ENCODE data around the gene PAQR5.
"Not testable (repeated sequence)": the region's sequence is repeated elsewhere in the genome, so short reads cannot be mapped to it uniquely, and the experiment has no call there.

PAQR5 gene

GRCh38 chr15:69434238-69434637 lies 135.5 kb downstream of the PAQR5 start:
- DNase-seq = no peak

- no peak for DNase-seq
Observed at GRCh38 chr15:69434679-69435078, 136.0 kb downstream of the PAQR5 start.

- no peak for DNase-seq
Observed at GRCh38 chr15:69435985-69436384, 137.3 kb downstream of the PAQR5 start.

- no peak for DNase-seq
Observed at GRCh38 chr15:69436951-69437350, 138.2 kb downstream of the PAQR5 start.

- no peak for DNase-seq
Observed at GRCh38 chr15:69439623-69440022, 140.9 kb downstream of the PAQR5 start.

- DNase-seq = no peak
Observed at GRCh38 chr15:69443032-69443611, 144.4 kb downstream of the PAQR5 start.

GRCh38 chr15:69444686-69445085 lies 146.0 kb downstream of the PAQR5 start:
- DNase-seq = no peak

GRCh38 chr15:69446953-69447352 lies 148.2 kb downstream of the PAQR5 start:
- no peak for DNase-seq

- DNase-seq = not testable (repeated sequence)
Observed at GRCh38 chr15:69450221-69450620, 151.5 kb downstream of the PAQR5 start.

GRCh38 chr15:69450968-69451695 lies 152.4 kb downstream of the PAQR5 start:
- no peak for DNase-seq

- no peak for DNase-seq
Observed at GRCh38 chr15:69451951-69452691, 153.4 kb downstream of the PAQR5 start.

GRCh38 chr15:69452692-69453521 lies 154.2 kb downstream of the PAQR5 start, which contains the start of gene RPLP1:
Gene RPLP1 (plus strand): TSS chr15:69452818. CDS start chr15:69452949, 131 bp downstream.
- DNase-seq = peak; percentile 84

- no peak for DNase-seq
Observed at GRCh38 chr15:69454953-69455352, 156.2 kb downstream of the PAQR5 start.

GRCh38 chr15:69456208-69457166 lies 157.8 kb downstream of the PAQR5 start:
- DNase-seq = no peak
